ENCODE data around the gene HOXD9.

DNA sequence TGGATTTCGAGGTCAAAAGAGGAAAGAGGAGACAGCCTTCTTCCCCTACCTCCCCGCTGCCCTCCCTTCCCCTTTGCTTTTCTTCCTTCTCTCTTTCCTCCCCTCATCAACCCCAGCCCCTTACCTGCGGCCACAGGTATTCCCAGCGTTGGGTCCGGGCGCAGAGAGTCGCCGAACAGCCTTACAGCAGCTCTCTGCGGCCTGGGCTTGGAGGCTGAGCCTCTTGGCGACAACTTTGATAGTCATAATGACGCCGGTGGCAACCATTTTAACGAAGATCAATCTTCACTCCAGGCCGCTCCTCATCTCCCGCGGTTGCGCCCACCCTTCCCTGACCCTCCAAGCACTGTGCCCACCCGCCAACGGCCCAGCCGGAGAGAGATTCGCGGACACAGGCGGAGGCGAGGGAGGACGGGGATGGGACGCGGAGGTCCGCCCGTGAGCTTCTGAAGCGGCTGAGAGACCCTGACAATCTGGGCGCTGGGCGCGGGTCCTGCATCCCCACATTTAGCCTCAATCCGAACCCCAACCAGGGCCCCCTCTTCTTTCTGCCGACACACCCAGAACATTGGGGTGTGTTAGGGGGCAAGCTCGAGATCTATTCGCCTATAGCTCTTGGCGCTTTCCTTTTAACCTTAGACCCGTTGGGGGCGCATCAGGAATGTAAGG is 37.3 kb upstream of the HOXD9 start:
- TF ChIP-seq, protein P1, sequence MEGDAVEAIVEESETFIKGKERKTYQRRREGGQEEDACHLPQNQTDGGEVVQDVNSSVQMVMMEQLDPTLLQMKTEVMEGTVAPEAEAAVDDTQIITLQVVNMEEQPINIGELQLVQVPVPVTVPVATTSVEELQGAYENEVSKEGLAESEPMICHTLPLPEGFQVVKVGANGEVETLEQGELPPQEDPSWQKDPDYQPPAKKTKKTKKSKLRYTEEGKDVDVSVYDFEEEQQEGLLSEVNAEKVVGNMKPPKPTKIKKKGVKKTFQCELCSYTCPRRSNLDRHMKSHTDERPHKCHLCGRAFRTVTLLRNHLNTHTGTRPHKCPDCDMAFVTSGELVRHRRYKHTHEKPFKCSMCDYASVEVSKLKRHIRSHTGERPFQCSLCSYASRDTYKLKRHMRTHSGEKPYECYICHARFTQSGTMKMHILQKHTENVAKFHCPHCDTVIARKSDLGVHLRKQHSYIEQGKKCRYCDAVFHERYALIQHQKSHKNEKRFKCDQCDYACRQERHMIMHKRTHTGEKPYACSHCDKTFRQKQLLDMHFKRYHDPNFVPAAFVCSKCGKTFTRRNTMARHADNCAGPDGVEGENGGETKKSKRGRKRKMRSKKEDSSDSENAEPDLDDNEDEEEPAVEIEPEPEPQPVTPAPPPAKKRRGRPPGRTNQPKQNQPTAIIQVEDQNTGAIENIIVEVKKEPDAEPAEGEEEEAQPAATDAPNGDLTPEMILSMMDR (optimal IDR thresholded peaks at IDR 0.05 in 1 of 3, IDR thresholded peaks at IDR 0.05 in 1 of 3, conservative IDR thresholded peaks at IDR 0.05 in 1 of 3; ENCODE audit: extremely low read depth in 1 of 3, insufficient read depth in 2 of 3, low read length in 3 of 3): no peak
- TF ChIP-seq EZH2 (IDR thresholded peaks at IDR 0.05; ENCODE audit: low read length): peak; percentile 67
